IMR-90 (cell line): ENCODE results near the gene HPSE2. TPM values are rescaled to one million over a fixed set of nuclear protein-coding genes. Genes with fewer than 3 reads are reported as not detected.

Experiments used
- ATAC-seq: fragments of 200-7000 bp; cut with Tn5 transposase; 2 replicates; pipeline ENCODE4 v1.9.1; 2020; ENCODE audit warnings: low read depth, mild to moderate bottlenecking, moderate library complexity
- BruUV-seq: library from RNA; stranded (reverse); fragments of 400-500 nt; replicated peaks from 2 replicates; lab custom pipeline; 2021; lab: Mats Ljungman, UMichigan
- CTCF ChIA-PET: fragments of 300-600 bp; formaldehyde crosslinking; extraction: SDS; loops from one replicate; lab custom pipeline; 2021; ENCODE audit warnings: antibody characterized with exemption; lab: Yijun Ruan, JAX
- POLR2A ChIA-PET: fragments of 300-600 bp; sonication (Branson Sonifier 250); formaldehyde crosslinking; loops from one replicate; lab custom pipeline; 2022; ENCODE audit warnings: antibody characterized with exemption; ENCODE audit not compliant: unreplicated experiment; lab: Charles Lee
- DNase-seq: peaks from one replicate; pipeline ENCODE4 v3.0.0; 2013
- H2AFZ ChIP-seq: replicated peaks from 2 replicates; pipeline ENCODE3; 2013; ENCODE audit warnings: low read length, mild to moderate bottlenecking; ENCODE audit not compliant: poor library complexity
- H2AK5ac ChIP-seq: 2 replicates; pipeline ENCODE4 v1.6.1; 2013; ENCODE audit warnings: low read depth, low read length, inconsistent platforms
- H2AK9ac ChIP-seq: replicated peaks from 2 replicates; pipeline ENCODE3; 2013; ENCODE audit warnings: mild to moderate bottlenecking, low read depth, low read length, moderate library complexity; ENCODE audit not compliant: poor library complexity
- H2BK120ac ChIP-seq: 2 replicates; pipeline ENCODE4 v1.6.1; 2013; ENCODE audit warnings: low read depth, low read length, inconsistent platforms
- H2BK15ac ChIP-seq: 3 replicates; pipeline ENCODE4 v1.6.1; 2013; ENCODE audit warnings: low read depth, low read length, inconsistent platforms
- H2BK20ac ChIP-seq: 2 replicates; pipeline ENCODE4 v1.6.1; 2013; ENCODE audit warnings: low read depth, mild to moderate bottlenecking, inconsistent platforms, low read length, moderate library complexity
- H2BK5ac ChIP-seq: 2 replicates; pipeline ENCODE4 v1.6.1; 2013; ENCODE audit warnings: mild to moderate bottlenecking, low read depth, low read length, inconsistent platforms; ENCODE audit not compliant: poor library complexity, severe bottlenecking
- H3K14ac ChIP-seq: replicated peaks from 2 replicates; pipeline ENCODE4 v1.6.1; 2013; ENCODE audit warnings: low read depth, low read length, inconsistent platforms
- H3K18ac ChIP-seq: 2 replicates; pipeline ENCODE4 v1.6.1; 2013; ENCODE audit warnings: low read depth, low read length, control low read depth
- H3K23ac ChIP-seq: 2 replicates; pipeline ENCODE4 v1.6.1; 2013; ENCODE audit warnings: low read depth, low read length, inconsistent platforms
- H3K27ac ChIP-seq: 2 replicates; pipeline ENCODE4 v1.5.1; 2013; ENCODE audit warnings: mild to moderate bottlenecking, control low read depth, low read length; ENCODE audit not compliant: insufficient read depth
- H3K27me3 ChIP-seq: 2 replicates; pipeline ENCODE4 v1.6.1; 2013; ENCODE audit warnings: low read length; ENCODE audit not compliant: control insufficient read depth, insufficient read depth
- H3K36me3 ChIP-seq: 2 replicates; pipeline ENCODE4 v1.6.1; 2013; ENCODE audit warnings: low read length, mixed read lengths; ENCODE audit not compliant: control insufficient read depth, insufficient read depth
- H3K4ac ChIP-seq: 2 replicates; pipeline ENCODE4 v1.6.1; 2013; ENCODE audit warnings: low read depth, low read length, inconsistent platforms
- H3K4me1 ChIP-seq: 2 replicates; pipeline ENCODE4 v1.6.1; 2013; ENCODE audit warnings: low read length, mixed read lengths; ENCODE audit not compliant: control insufficient read depth, insufficient read depth
- H3K4me2 ChIP-seq: 2 replicates; pipeline ENCODE4 v1.6.1; 2013; ENCODE audit warnings: low read depth, mild to moderate bottlenecking, control low read depth, low read length, moderate library complexity
- H3K4me3 ChIP-seq: 2 replicates; pipeline ENCODE4 v1.5.1; 2013; ENCODE audit warnings: low read depth, mild to moderate bottlenecking, control low read depth, low read length, moderate library complexity; ENCODE audit not compliant: insufficient read depth
- H3K56ac ChIP-seq: 2 replicates; pipeline ENCODE4 v1.6.1; 2013; ENCODE audit warnings: low read length, inconsistent platforms; ENCODE audit not compliant: insufficient read depth; ENCODE audit errors: extremely low read depth
- H3K79me1 ChIP-seq, 2 experiments: 2 replicates each; pipeline ENCODE4 v1.6.1; 2013; ENCODE audit warnings: low read length in 2 of 2, inconsistent platforms in 1 of 2, low read depth in 1 of 2
- H3K9ac ChIP-seq: 2 replicates; pipeline ENCODE4 v1.6.1; 2013; ENCODE audit warnings: low read depth, low read length, control low read depth
- H3K9me1 ChIP-seq: 2 replicates; pipeline ENCODE4 v1.6.1; 2013; ENCODE audit warnings: low read length, inconsistent platforms; ENCODE audit not compliant: insufficient read depth
- H3K9me3 ChIP-seq: 2 replicates; pipeline ENCODE4 v1.6.1; 2013; ENCODE audit warnings: low read length; ENCODE audit not compliant: control insufficient read depth, insufficient read depth
- H4K20me1 ChIP-seq: 2 replicates; pipeline ENCODE4 v1.6.1; 2013; ENCODE audit warnings: low read length, inconsistent platforms; ENCODE audit not compliant: insufficient read depth
- H4K5ac ChIP-seq: 2 replicates; pipeline ENCODE4 v1.6.1; 2013; ENCODE audit warnings: mild to moderate bottlenecking, low read depth, low read length, control low read depth
- H4K8ac ChIP-seq, 2 experiments: 2 replicates each; pipeline ENCODE4 v1.6.1; 2013; ENCODE audit warnings: low read depth in 2 of 2, low read length in 2 of 2, control low read depth in 1 of 2, inconsistent platforms in 1 of 2
- H4K91ac ChIP-seq: 2 replicates; pipeline ENCODE4 v1.6.1; 2013; ENCODE audit warnings: low read depth, low read length, inconsistent platforms; ENCODE audit not compliant: insufficient read depth
- BHLHE40 ChIP-seq: fragments of 150-350 bp; IDR thresholded peaks from 2 replicates; pipeline ENCODE4 v1.6.1; 2016; ENCODE audit warnings: mild to moderate bottlenecking, low read depth, low read length
- CEBPB ChIP-seq: IDR thresholded peaks from 2 replicates; pipeline ENCODE4 v1.6.1; 2012; ENCODE audit warnings: low read depth, low read length, improper control_type of control experiment
- CHD1 ChIP-seq: IDR thresholded peaks from 2 replicates; pipeline ENCODE4 v1.6.1; 2012; ENCODE audit warnings: low read depth, low read length, improper control_type of control experiment
- CTCF ChIP-seq: conservative IDR thresholded peaks from 2 replicates; pipeline ENCODE4 v1.5.1; 2012; ENCODE audit warnings: mild to moderate bottlenecking, low read depth, low read length, improper control_type of control experiment
- FOS ChIP-seq: fragments of 150-350 bp; IDR thresholded peaks from 2 replicates; pipeline ENCODE4 v1.6.1; 2016; ENCODE audit warnings: low read depth, low read length
- MAFK ChIP-seq: IDR thresholded peaks from 2 replicates; pipeline ENCODE4 v1.6.1; 2012; ENCODE audit warnings: low read depth, low read length, improper control_type of control experiment
- MAZ ChIP-seq: IDR thresholded peaks from 2 replicates; pipeline ENCODE4 v1.6.1; 2012; ENCODE audit warnings: low read depth, mild to moderate bottlenecking, low read length, improper control_type of control experiment, moderate library complexity, borderline replicate concordance
- MXI1 ChIP-seq: IDR thresholded peaks from 2 replicates; pipeline ENCODE4 v1.6.1; 2012; ENCODE audit warnings: low read depth, mild to moderate bottlenecking, low read length, moderate library complexity, borderline replicate concordance
- NFE2L2 ChIP-seq: fragments of 150-350 bp; IDR thresholded peaks from 2 replicates; pipeline ENCODE4 v1.6.1; 2016; ENCODE audit warnings: low read depth, mild to moderate bottlenecking, low read length
- POLR2A ChIP-seq: IDR thresholded peaks from 2 replicates; pipeline ENCODE4 v1.6.1; 2012; ENCODE audit warnings: mild to moderate bottlenecking, low read depth, low read length
- RAD21 ChIP-seq: IDR thresholded peaks from 2 replicates; pipeline ENCODE4 v1.6.1; 2012; ENCODE audit warnings: low read length, improper control_type of control experiment
- RCOR1 ChIP-seq: IDR thresholded peaks from 2 replicates; pipeline ENCODE4 v1.6.1; 2012; ENCODE audit warnings: mild to moderate bottlenecking, low read length, improper control_type of control experiment; ENCODE audit not compliant: insufficient replicate concordance
- RFX5 ChIP-seq: IDR thresholded peaks from 2 replicates; pipeline ENCODE4 v1.8.0; 2012; ENCODE audit warnings: low read depth, mild to moderate bottlenecking, low read length, moderate library complexity
- SMC3 ChIP-seq: fragments of 150-350 bp; IDR thresholded peaks from 2 replicates; pipeline ENCODE4 v1.6.1; 2016; ENCODE audit warnings: low read depth, mild to moderate bottlenecking, antibody characterized with exemption, low read length, moderate library complexity
- WGBS, 2 experiments: methylation state at CpG; one replicate each; pipeline versions ENCODE4 v1.1.5 to v1.1.7; 2013; ENCODE audit warnings: missing lambda C conversion rate in 2 of 2; ENCODE audit not compliant: insufficient read length in 1 of 2; ENCODE audit errors: extremely low coverage in 2 of 2; 5-methylcytosine and 5-hydroxymethylcytosine counted together
- dilution Hi-C: fragments of 300-500 bp; cut with HindIII; formaldehyde crosslinking; loops from one replicate; pipeline ENCODE4 v1.14.3; 2018; ENCODE audit warnings: low sequenced_read_pairs; ENCODE audit not compliant: unreplicated experiment
- in situ Hi-C: fragments of 300-500 bp; cut with MboI; formaldehyde crosslinking; loops from 3 replicates; pipeline ENCODE4 v1.14.3; 2019; ENCODE audit warnings: low sequenced_read_pairs, inconsistent platforms, mixed read lengths
- intact Hi-C: fragments of 100-400 bp; cut with micrococcal nuclease; formaldehyde crosslinking; loops from 2 replicates; pipeline ENCODE4 v1.10.0; 2022
- polyA plus RNA-seq, 3 experiments: library from polyadenylated mRNA; depleted of rRNA; stranded (reverse); fragments of >200 nt; gene quantifications; 2 replicates each; pipeline ENCODE4 v1.2.3, GENCODE V29; 2012; ENCODE audit warnings: low replicate concordance in 1 of 3
- total RNA-seq: library from RNA; depleted of rRNA; stranded (reverse); fragments of >200 nt; gene quantifications from 2 replicates; pipeline ENCODE4 v1.2.3, GENCODE V29; 2012
- TF ChIP-seq, protein P1 (sequence below): fragments of 150-350 bp; IDR thresholded peaks from 2 replicates; pipeline ENCODE4 v1.6.1; 2017; ENCODE audit warnings: mild to moderate bottlenecking, antibody characterized with exemption, low read length, low read depth
- TF ChIP-seq, protein P2 (sequence below): fragments of 150-350 bp; IDR thresholded peaks from 2 replicates; pipeline ENCODE4 v1.6.1; 2016; ENCODE audit warnings: low read depth, mild to moderate bottlenecking, low read length, moderate library complexity, borderline replicate concordance

Gene HPSE2
- total and polyA plus RNA-seq, 2 of the 4 experiments (the other 2 are of a cell fraction) = not detected

DNA sequence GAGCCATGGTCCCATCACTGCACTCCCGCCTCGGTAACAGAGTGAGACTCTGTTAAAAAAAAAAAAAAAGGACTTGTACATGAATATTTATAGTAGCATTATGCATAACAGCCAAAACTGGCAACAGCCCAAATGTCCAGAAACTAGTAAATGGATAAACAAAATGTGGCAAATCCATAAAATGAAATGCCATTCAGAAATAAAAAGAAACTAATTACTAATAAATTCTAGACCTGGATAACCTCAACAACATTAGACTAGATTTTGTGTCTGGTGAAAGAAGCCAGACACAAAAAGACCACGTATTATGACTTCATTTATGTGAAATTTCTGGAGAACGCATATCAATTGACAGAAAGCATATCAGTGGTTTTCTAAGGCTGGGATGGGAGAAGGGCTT lies 74.5 kb downstream of the HPSE2 start:
- H3K18ac ChIP-seq = no peak overlapping the region
- dilution Hi-C loops = no loop called here
- H2AK9ac ChIP-seq = no peak overlapping the region
- H2BK20ac ChIP-seq = no peak overlapping the region
- H3K27me3 ChIP-seq = no peaks in the 10 kb centered on the region
- BruUV-seq = no TSS peak
- H4K5ac ChIP-seq = no peak overlapping the region
- no peak overlapping the region for H4K91ac ChIP-seq
- H3K14ac ChIP-seq = no peak overlapping the region
- H3K4ac ChIP-seq = no peak overlapping the region
- no peaks in the 10 kb centered on the region for H4K20me1 ChIP-seq
- H2AFZ ChIP-seq = no peak overlapping the region
- H3K56ac ChIP-seq = no peak overlapping the region
- in situ Hi-C loops = no loop called here
- no peak overlapping the region for H3K4me3 ChIP-seq
- CTCF ChIA-PET = no interaction called here
- H2AK5ac ChIP-seq = no peak overlapping the region
- no peaks in the 10 kb centered on the region for H3K4me1 ChIP-seq
- ATAC-seq = no peak
- no peaks in the 10 kb centered on the region for H3K9me1 ChIP-seq
- H3K27ac ChIP-seq = no peak overlapping the region
- H3K36me3 ChIP-seq = no peaks in the 10 kb centered on the region
- POLR2A ChIA-PET = no interaction called here
- no peak overlapping the region for H2BK15ac ChIP-seq
- WGBS, 2 experiments = no CpG with 5 or more reads among the region's 4 CpGs
- H3K9me3 ChIP-seq = no peaks in the 10 kb centered on the region
- DNase-seq = no peak
- no peak overlapping the region for H3K9ac ChIP-seq
- H4K8ac ChIP-seq = no peak overlapping the region
- no peak overlapping the region for H3K4me2 ChIP-seq
- H2BK120ac ChIP-seq = no peak overlapping the region
- no peak overlapping the region for H2BK5ac ChIP-seq
- intact Hi-C loops = no loop called here
- no peak overlapping the region for H3K23ac ChIP-seq
- no peaks in the 10 kb centered on the region for H3K79me1 ChIP-seq
- no peak for TF ChIP-seq MAZ
- no peak for TF ChIP-seq POLR2A
- no peak for TF ChIP-seq NFE2L2
- TF ChIP-seq RCOR1 = no peak
- TF ChIP-seq MXI1 = no peak
- TF ChIP-seq, protein P1, sequence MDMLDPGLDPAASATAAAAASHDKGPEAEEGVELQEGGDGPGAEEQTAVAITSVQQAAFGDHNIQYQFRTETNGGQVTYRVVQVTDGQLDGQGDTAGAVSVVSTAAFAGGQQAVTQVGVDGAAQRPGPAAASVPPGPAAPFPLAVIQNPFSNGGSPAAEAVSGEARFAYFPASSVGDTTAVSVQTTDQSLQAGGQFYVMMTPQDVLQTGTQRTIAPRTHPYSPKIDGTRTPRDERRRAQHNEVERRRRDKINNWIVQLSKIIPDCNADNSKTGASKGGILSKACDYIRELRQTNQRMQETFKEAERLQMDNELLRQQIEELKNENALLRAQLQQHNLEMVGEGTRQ = no peak
- TF ChIP-seq, protein P2, sequence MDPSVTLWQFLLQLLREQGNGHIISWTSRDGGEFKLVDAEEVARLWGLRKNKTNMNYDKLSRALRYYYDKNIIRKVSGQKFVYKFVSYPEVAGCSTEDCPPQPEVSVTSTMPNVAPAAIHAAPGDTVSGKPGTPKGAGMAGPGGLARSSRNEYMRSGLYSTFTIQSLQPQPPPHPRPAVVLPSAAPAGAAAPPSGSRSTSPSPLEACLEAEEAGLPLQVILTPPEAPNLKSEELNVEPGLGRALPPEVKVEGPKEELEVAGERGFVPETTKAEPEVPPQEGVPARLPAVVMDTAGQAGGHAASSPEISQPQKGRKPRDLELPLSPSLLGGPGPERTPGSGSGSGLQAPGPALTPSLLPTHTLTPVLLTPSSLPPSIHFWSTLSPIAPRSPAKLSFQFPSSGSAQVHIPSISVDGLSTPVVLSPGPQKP = no peak
- TF ChIP-seq FOS = no peak
- no peak for TF ChIP-seq CEBPB
- TF ChIP-seq RFX5 = no peak
- no peak for TF ChIP-seq BHLHE40
- no peak for TF ChIP-seq MAFK
- no peak for TF ChIP-seq CHD1
- TF ChIP-seq RAD21 = no peak
- TF ChIP-seq SMC3 = no peak
- no peak for TF ChIP-seq CTCF
